ENCODE measurements around the gene PNMA1.
A peak's percentile ranks its signal among the peaks of the same experiment; 100 is the strongest.

PNMA1 gene

GRCh38 chr14:73736842-73737241, 22.7 kb upstream of the PNMA1 start:
- DNase-seq = no peak

GRCh38 chr14:73732006-73732405, 17.8 kb upstream of the PNMA1 start:
- no peak for DNase-seq

DNA sequence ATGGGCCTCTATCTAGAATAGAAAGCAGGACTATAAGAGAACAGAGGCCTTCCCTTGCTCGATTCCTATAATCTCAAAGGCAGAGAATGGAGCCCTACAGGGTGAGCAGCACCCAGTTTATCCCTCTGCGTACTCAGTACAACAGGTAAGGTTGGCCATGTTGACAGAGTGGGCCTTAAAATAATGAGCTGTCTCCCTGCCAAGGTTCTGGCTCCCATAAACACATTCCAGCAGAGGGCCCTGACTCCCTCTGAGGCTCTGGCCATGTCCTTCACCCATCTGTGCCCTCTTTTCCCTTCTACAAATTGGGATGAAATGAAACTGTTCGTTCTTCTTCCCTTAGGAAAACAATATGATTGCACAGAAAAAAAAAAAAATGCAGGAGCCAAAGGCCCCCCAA, 16.9 kb upstream of the PNMA1 start:
- DNase-seq = no peak

DNA sequence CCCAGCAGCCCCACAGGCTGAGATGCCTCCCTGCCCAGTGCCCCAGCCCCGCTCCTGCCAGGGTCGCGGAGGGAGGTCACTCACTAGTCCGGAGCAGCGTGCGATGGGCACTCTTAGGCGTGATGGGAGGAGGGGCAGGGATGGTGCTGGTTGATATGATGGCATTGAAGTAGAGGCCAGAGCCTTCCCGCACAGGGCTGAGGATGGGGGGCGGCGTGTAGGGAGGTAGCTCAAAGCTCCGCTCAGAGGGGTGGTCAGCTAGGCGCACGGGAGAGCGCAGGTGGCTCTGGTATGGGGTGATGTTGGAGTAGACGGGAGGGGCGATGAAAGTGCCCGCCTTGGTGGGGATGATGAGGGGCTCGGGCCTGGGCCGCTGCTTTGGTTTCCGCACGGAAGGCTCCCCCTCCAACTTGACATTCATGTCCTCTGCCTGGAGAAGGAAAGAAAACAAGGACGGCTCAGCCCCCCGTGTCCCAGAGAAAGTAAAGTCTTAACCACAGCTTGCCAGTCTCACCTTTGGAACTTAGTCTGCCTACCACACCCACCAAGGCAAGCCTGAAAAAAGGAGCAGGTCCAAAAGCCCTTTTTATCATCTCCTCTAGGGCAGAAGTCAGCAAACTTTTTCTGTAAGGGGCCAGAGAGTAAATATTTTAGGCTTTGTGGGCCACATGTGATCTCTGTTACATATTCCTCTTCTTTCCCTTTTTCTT, 15.5 kb upstream of the PNMA1 start:
- DNase-seq = no peak

DNA sequence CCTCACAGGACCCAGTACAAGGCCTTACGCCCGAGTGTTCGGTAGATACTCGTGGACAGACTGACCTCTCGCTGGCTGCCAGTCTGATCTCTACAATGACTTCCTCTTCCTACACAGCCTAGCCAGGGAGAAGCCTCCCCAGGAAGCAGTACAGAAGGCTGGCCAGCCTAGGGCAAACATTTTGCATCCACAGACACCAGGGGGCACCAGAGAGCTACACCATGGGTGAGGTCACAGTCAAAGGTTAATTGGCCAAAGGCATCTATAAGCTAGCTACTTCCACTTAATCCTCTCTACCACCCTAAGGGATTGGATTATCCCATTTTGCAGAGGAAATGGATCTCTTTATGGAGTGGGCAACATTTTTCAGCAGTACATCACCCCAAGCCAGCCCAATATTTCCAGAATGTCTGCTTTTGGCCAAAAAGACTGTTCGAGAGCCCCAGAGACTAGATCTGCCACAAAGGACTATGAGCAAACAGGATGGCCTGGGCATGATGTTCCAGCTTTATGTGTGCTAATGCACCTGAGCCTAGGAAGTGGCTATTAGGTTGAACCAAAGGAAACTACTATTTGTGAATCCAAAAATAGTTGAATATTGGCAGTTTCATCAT, 14.6 kb upstream of the PNMA1 start:
- peak; percentile 76 for DNase-seq

DNA sequence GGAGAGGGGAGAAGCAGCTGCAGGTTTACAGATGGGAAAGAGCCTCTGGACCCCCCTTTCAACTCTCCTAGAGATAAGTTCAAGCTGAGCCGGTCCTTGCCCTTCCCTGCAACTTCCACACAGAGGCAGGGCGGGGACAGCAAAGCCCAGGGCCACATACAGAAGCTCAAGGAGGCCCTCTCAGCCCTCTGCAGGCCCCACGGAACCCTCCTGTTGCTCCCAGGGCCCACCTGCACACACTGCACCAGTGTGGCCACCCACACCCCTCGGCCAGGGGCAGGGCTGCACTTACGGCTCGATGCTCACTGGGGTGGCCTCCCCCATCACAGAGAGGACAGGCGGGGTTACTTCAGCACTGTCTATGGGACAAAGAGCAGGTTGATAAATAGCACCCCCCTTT, 13.0 kb upstream of the PNMA1 start:
- no peak for DNase-seq

DNA sequence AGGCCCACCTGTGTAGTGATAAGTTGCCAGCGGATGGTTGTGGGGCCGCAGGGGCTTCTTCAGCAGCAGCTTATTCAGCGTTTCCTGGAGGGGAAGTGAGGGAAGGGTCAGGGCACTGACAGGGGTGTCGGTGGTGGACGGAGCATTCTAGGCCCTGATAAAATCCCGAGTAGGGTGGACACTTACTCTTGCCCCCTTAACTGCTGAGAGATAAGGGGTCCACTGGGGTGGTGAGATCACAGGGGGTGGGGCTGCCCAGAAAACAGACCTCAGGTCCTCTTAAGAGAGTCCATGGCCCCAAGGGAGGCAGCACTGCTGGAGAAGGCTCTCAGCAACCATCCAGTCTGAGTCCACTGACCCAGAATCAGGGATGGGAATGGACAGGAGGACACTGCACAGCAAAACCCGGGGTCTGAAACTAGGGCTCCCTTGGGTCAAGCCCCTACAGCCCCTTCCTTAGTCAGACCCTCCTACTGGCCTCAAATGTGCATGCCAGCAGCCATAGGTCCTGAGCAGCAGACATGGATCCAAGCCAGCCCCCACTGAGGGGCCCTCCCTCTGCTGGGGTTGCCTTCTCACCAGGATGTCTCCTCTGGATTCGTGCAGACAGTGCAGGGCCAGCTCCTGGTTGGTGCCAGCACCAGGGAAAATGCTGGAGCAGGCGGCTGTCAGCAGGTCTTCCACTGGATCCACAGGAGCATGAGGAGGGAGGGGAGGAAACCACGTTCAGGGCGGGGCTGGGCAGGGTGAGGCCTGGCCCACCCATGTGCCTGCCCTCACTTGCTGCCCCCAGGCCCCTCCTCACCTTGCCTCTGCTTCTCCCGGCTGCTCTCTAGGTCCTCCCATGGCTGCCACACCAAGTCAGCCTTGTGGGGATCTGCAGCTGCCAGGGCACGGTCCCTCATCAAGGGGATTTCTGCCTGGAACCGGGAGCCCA, 12.1 kb upstream of the PNMA1 start:
- no peak for DNase-seq

- DNase-seq = no peak
Observed at GRCh38 chr14:73725116-73726024, 11.2 kb upstream of the PNMA1 start.

DNA sequence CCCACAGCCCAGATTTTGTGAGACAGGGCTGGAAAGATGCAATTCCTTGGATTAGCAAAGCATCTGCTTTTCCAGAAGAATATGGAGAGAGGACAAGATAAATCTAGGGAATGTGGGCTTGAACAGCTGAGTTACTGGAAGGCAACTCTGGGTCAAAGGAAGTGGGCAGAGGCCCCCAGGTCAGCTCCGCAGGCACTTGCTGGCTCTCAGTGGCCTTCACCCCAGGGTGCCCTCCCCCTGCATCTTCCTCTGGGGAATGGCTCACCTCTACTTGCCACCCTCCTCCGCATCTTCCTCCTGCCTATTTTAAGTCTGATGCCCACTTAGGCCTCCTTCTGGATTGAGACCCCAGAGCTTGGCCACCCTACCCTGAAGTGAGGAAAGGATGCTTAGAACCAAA, 10.5 kb upstream of the PNMA1 start:
- no peak for DNase-seq

GRCh38 chr14:73723797-73724661, 9.8 kb upstream of the PNMA1 start:
- DNase-seq = no peak

GRCh38 chr14:73723406-73723796, 9.2 kb upstream of the PNMA1 start:
- no peak for DNase-seq

DNA sequence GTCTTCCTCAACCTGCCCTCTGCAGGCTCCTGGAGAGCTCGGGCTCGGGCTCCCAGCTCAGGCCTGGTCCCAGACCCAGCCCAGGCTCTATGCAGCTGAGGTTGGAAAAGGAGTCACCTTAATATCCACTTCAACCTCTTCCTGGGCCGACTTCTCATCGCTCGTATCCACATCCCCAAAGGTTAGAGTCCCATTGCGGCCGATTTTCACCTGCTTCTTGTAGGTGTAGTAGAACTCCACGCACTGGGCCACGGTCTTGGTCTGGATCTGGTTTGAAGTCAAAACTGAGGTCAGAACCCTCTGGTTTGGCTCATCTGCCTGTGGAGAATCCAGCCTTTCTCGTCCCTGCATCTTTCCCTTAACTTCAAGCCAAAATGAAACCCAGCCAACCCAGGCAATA, 8.4 kb upstream of the PNMA1 start:
- DNase-seq = no peak

DNA sequence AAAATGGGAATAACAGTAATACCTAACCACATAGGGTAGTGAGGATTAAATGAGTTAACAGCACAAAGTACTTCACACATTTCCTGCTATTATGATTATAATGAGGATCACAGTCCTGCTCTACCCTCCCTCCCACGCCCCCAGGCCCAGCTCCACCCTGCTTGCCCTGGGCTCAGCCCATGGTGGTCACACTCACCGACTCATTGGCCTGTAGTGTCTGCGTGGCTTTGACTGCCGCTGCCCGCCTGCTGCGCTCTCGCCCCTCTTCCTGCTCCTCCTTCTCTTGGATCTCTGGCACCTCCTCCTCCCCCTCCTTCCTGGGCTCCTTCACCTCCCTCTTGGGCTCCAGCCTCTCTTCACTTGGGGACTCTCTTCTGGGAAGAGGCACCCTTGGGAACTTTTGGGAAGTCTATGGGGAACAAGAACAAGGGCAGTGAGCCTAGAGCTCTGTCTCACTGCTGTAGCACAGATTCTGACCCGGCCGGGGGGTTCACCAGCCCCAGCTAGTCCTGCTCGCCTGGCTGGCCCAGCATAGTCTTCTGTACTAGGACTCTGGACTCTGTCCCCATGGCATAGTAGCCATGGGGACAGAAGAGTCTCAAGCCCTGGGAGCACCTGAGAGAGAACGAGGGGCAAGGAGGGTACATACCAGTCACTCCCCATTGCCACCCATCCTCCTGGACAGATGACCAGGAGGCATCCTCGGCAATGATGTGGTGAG, 7.1 kb upstream of the PNMA1 start:
- DNase-seq = no peak

- DNase-seq = no peak
Observed at GRCh38 chr14:73720636-73721035, 6.5 kb upstream of the PNMA1 start.

GRCh38 chr14:73719791-73720190, 5.6 kb upstream of the PNMA1 start:
- no peak for DNase-seq

GRCh38 chr14:73719361-73719760, 5.2 kb upstream of the PNMA1 start:
- no peak for DNase-seq

GRCh38 chr14:73718418-73719251, 4.5 kb upstream of the PNMA1 start:
- no peak for DNase-seq

DNA sequence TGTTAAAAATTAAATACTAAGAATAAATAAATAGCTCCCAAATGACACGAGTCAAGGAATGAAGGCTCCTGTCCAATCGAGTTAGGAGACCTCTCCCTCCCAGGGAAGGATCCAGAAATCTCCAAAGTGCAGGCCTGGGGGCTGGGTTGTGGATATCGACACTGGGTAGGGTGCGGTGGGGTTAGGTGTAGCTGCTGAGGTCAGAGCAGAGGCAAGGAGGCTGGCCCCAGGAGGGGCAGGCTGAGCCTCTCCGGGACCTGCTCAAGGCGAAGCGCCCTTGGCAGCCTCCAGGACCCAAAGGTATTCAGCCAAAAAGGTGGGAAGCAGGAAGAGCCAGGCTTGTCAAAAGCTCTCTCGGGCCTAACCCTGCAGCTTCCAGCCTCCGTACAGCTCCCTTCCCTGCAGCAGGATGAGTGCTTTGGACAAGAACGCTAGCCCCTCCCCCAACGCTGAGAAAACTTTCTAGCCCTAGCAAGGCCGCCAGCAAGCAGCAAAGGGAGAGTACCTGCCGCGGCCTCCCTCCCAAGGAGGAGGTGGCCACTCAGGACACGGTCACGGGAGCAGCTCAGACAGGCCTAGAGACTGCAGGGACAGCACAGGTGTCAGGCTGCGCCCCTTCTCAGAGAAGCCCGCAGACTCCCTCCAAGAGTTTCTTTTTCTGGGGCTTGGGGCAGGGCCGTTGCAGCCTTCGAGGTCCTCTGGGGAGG, 3.7 kb upstream of the PNMA1 start:
- DNase-seq = no peak

DNA sequence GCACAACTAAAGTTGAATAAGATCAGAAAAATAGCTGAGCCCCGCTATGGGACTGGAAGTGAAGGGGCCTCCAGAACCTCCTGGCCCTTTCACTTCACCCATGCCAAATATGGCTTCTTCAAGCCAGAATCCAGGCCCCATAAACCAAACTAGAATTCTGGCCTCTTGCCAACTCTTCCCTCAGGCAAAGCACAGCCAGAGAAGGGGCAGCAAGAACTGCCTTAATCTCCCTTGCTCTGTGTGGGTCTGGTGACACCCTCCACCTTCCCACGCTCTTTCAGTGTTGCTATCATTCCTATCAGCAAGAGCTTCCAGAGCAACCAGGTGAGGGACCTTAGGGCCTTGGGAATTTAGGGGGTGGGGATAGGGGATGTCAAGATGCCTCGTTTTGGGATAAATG, 3.1 kb upstream of the PNMA1 start:
- no peak for DNase-seq

Measured in RPMI8226 (cell line).